Motor neuron (in vitro differentiated cells): ENCODE results near the gene SPECC1. TPM values are rescaled to one million over a fixed set of nuclear protein-coding genes. Genes with fewer than 3 reads are reported as not detected.
A peak's percentile ranks its signal among the peaks of the same experiment; 100 is the strongest.
"Not testable (repeated sequence)": the region's sequence is repeated elsewhere in the genome, so short reads cannot be mapped to it uniquely, and the experiment has no call there.

Source experiments
- ATAC-seq, 8 experiments: fragments of 200-7000 bp; cut with Tn5 transposase; replicated peaks in 6 of 8; 2 replicates each; pipeline ENCODE4 v1.8.0; 2021; ENCODE audit warnings: mild to moderate bottlenecking in 8 of 8, moderate library complexity in 8 of 8
- H3K27ac ChIP-seq, 2 donors: fragments of 250-450 bp; sonication (Bioruptor Pico); 2 replicates each; pipeline ENCODE4 v1.9.0; 2021; ENCODE audit warnings: antibody characterized with exemption in 2 of 2, mild to moderate bottlenecking in 2 of 2, moderate library complexity in 1 of 2
- H3K4me1 ChIP-seq, 2 donors: fragments of 250-450 bp; sonication (Bioruptor Pico); replicated peaks in 1 of 2; 2 replicates each; pipeline ENCODE4 v1.6.1; 2021; ENCODE audit warnings: antibody characterized with exemption in 2 of 2, mild to moderate bottlenecking in 2 of 2, moderate library complexity in 1 of 2
- H3K4me3 ChIP-seq, 5 donors: fragments of 250-450 bp; sonication (Bioruptor Pico); 2 replicates each; pipeline ENCODE4 v1.9.0; 2021; ENCODE audit warnings: antibody characterized with exemption in 5 of 5, mild to moderate bottlenecking in 5 of 5, moderate library complexity in 4 of 5
- WGBS, 10 experiments: fragments of 450-650 bp; shearing (Covaris generic); methylation state at CpG; one replicate each; pipeline ENCODE4 v1.0.0; 2022; 5-methylcytosine and 5-hydroxymethylcytosine counted together
- in situ Hi-C, 9 experiments: fragments of 400-800 bp; cut with MboI; loops; one replicate each; pipeline ENCODE4 v1.15.0; 2021; ENCODE audit warnings: low sequenced_read_pairs in 9 of 9, low pct_unique_long_range_greater_than_20kb in 2 of 9; ENCODE audit not compliant: unreplicated experiment in 9 of 9
- total RNA-seq, 8 experiments: library from RNA; unstranded; fragments of 300-600 nt; gene quantifications; 2 replicates each; pipeline versions ENCODE4 v1.2.3 to v1.2.4, GENCODE V29; 2022

The SPECC1 gene
- total RNA-seq, 8 experiments from 2014 or later, result 25.8 to 269 (median 79.5) TPM

- Histone ChIP-seq H3K27ac (no peak overlapping the region), H3K4me1 (peaks cover 4 to 6% of the 10 kb centered on the region in 2 donors), H3K4me3 (no peak overlapping the region)
- 60 to 100% (median 73%) methylated on average over 1 to 4 of the region's 5 CpGs; no CpG with 5 or more reads in 3 of the 10 experiments for WGBS, 10 experiments
- in situ Hi-C loops, result loop anchor here in 1 of 9 experiments (25.0 kb wide), 1 partner anchor 104 kb away; no protein-coding TSS in a partner anchor
- no peak for ATAC-seq
Observed at GRCh38 chr17:20158580-20158979, 149.4 kb downstream of the SPECC1 start.

- Histone ChIP-seq H3K27ac (no peak overlapping the region), H3K4me1 (peaks cover 4 to 6% of the 10 kb centered on the region in 2 donors), H3K4me3 (no peak overlapping the region)
- in situ Hi-C loops, result loop anchor here in 1 of 9 experiments (25.0 kb wide), 1 partner anchor 103 kb away; no protein-coding TSS in a partner anchor
- WGBS, 10 experiments, result 80 to 97% (median 91%) methylated on average over 1 to 4 of the region's 4 CpGs; no CpG with 5 or more reads in 4 of the 10 experiments
- ATAC-seq, result no peak
Observed at GRCh38 chr17:20159406-20160069, 150.4 kb downstream of the SPECC1 start.

- 42 to 100% (median 88%) methylated on average over 1 to 4 of the region's 4 CpGs for WGBS, 10 experiments
- in situ Hi-C loops, result loop anchor here in 1 of 9 experiments (25.0 kb wide), 1 partner anchor 97 kb away; no protein-coding TSS in a partner anchor
- not testable (repeated sequence) for ATAC-seq, H3K27ac ChIP-seq, H3K4me1 ChIP-seq, H3K4me3 ChIP-seq
Observed at GRCh38 chr17:20165516-20165915, 156.4 kb downstream of the SPECC1 start.

- H3K4me1 ChIP-seq, result no peaks in the 10 kb centered on the region
- 0 to 91% (median 77%) methylated on average over 1 to 3 of the region's 3 CpGs; no CpG with 5 or more reads in 4 of the 10 experiments for WGBS, 10 experiments
- no peak overlapping the region for H3K4me3 ChIP-seq
Observed at GRCh38 chr17:20170085-20170484, 160.9 kb downstream of the SPECC1 start.

GRCh38 chr17:20171741-20172365 is 162.7 kb downstream of the SPECC1 start:
- Histone ChIP-seq H3K27ac (no peak overlapping the region), H3K4me3 (no peak overlapping the region), H3K4me1 (no peaks in the 10 kb centered on the region)
- 83 to 100% methylated on average over 1 to 2 of the region's 2 CpGs; no CpG with 5 or more reads in 8 of the 10 experiments for WGBS, 10 experiments
- in situ Hi-C loops, result loop anchor here in 1 of 9 experiments (25.0 kb wide), 1 partner anchor 90 kb away; no protein-coding TSS in a partner anchor
- no peak for ATAC-seq

More at GRCh38 chr17:20170085-20170484, 160.9 kb downstream of the SPECC1 start:
- in situ Hi-C loops, result loop anchor here in 1 of 9 experiments (25.0 kb wide), 1 partner anchor 92 kb away; no protein-coding TSS in a partner anchor
- H3K27ac ChIP-seq, result no peak overlapping the region
- ATAC-seq, result no peak

GRCh38 chr17:20172376-20172775 is 163.2 kb downstream of the SPECC1 start:
- H3K4me1 ChIP-seq, result no peaks in the 10 kb centered on the region
- in situ Hi-C loops, result loop anchor here in 1 of 9 experiments (25.0 kb wide), 1 partner anchor 90 kb away; no protein-coding TSS in a partner anchor
- H3K27ac ChIP-seq, result no peak overlapping the region
- no peak overlapping the region for H3K4me3 ChIP-seq
- ATAC-seq, result no peak
- WGBS, 10 experiments, result 60 to 92% methylated on average over 1 to 2 of the region's 2 CpGs; no CpG with 5 or more reads in 8 of the 10 experiments

- Histone ChIP-seq H3K27ac (no peak overlapping the region), H3K4me1 (no peaks in the 10 kb centered on the region), H3K4me3 (no peak overlapping the region)
- WGBS, 10 experiments, result 10 to 100% (median 40%) methylated on average over 1 of the region's 1 CpG; no CpG with 5 or more reads in 5 of the 10 experiments
- in situ Hi-C loops, result loop anchor here in 1 of 9 experiments (25.0 kb wide), 1 partner anchor 89 kb away; no protein-coding TSS in a partner anchor
- no peak for ATAC-seq
Observed at GRCh38 chr17:20173091-20173490, 163.9 kb downstream of the SPECC1 start.

- Histone ChIP-seq H3K4me3 (no peak overlapping the region), H3K27ac (no peak overlapping the region), H3K4me1 (peaks cover 6 to 8% of the 10 kb centered on the region in 2 donors)
- ATAC-seq, result peak in 2 of 8 experiments; percentile 67 to 75
- in situ Hi-C loops, result loop anchor here in 1 of 9 experiments (25.0 kb wide), 1 partner anchor 88 kb away; no protein-coding TSS in a partner anchor
- 0 to 100% (median 66%) methylated on average over 1 to 5 of the region's 12 CpGs; no CpG with 5 or more reads in 3 of the 10 experiments for WGBS, 10 experiments
Observed at GRCh38 chr17:20174588-20175265, 165.6 kb downstream of the SPECC1 start.

- WGBS, 10 experiments, result 0 to 80% (median 53%) methylated on average over 1 to 3 of the region's 3 CpGs; no CpG with 5 or more reads in 4 of the 10 experiments
- in situ Hi-C loops, result no loop called here
- peak; percentile 32 to 91 (median 78) for ATAC-seq
- Histone ChIP-seq H3K27ac (no peak overlapping the region), H3K4me3 (no peak overlapping the region), H3K4me1 (peaks cover 6 to 19% of the 10 kb centered on the region in 2 donors)
Observed at GRCh38 chr17:20179041-20179440, 169.9 kb downstream of the SPECC1 start.

- peaks cover 6 to 19% of the 10 kb centered on the region in 2 donors for H3K4me1 ChIP-seq
- H3K27ac ChIP-seq, result no peak overlapping the region
Observed at GRCh38 chr17:20180661-20181060, 171.5 kb downstream of the SPECC1 start.

GRCh38 chr17:20184181-20184580 is 175.0 kb downstream of the SPECC1 start:
- Histone ChIP-seq H3K4me3 (no peak overlapping the region), H3K27ac (no peak overlapping the region), H3K4me1 (peaks cover 8 to 29% of the 10 kb centered on the region in 2 donors)
- ATAC-seq, result no peak
- in situ Hi-C loops, result no loop called here
- WGBS, 10 experiments, result 20 to 100% (median 90%) methylated on average over 1 to 2 of the region's 2 CpGs; no CpG with 5 or more reads in 1 of the 10 experiments

More at GRCh38 chr17:20180661-20181060, 171.5 kb downstream of the SPECC1 start:
- WGBS, 10 experiments, result 0 to 100% (median 53%) methylated on average over 1 of the region's 1 CpG; no CpG with 5 or more reads in 2 of the 10 experiments
- in situ Hi-C loops, result no loop called here
- H3K4me3 ChIP-seq, result no peak overlapping the region
- no peak for ATAC-seq

- no peak overlapping the region for H3K4me3 ChIP-seq
- no peak overlapping the region for H3K27ac ChIP-seq
- WGBS, 10 experiments, result 63 to 100% (median 89%) methylated on average over 1 to 6 of the region's 10 CpGs; no CpG with 5 or more reads in 1 of the 10 experiments
- in situ Hi-C loops, result no loop called here
- H3K4me1 ChIP-seq, result peaks cover 11 to 30% of the 10 kb centered on the region in 2 donors
- ATAC-seq, result peak in 2 of 8 experiments; percentile 9 to 45
Observed at GRCh38 chr17:20184977-20185619, 175.9 kb downstream of the SPECC1 start.
